Parathyroid adenoma (tissue), 2 donors: ENCODE results near the gene MRRF.

ENCODE experiments used
- H2AFZ ChIP-seq: fragments of 300-600 bp; sonication (generic); one replicate; pipeline ENCODE4 v1.7.0; 2017; ENCODE audit warnings: antibody characterized with exemption, mild to moderate bottlenecking
- H3K27ac ChIP-seq: fragments of 300-600 bp; sonication (generic); one replicate; pipeline ENCODE4 v1.7.0; 2017
- H3K27me3 ChIP-seq: fragments of 300-600 bp; sonication (generic); one replicate; pipeline ENCODE4 v1.7.0; 2017; ENCODE audit warnings: low read length; ENCODE audit not compliant: control insufficient read depth, insufficient read depth
- H3K36me3 ChIP-seq: fragments of 300-600 bp; sonication (generic); one replicate; pipeline ENCODE4 v1.7.0; 2017; ENCODE audit warnings: low read length; ENCODE audit not compliant: control insufficient read depth, insufficient read depth
- H3K4me1 ChIP-seq: fragments of 300-600 bp; sonication (generic); one replicate; pipeline ENCODE4 v1.7.0; 2017; ENCODE audit warnings: control low read depth
- H3K4me2 ChIP-seq: fragments of 300-600 bp; sonication (generic); one replicate; pipeline ENCODE4 v1.7.0; 2017; ENCODE audit warnings: low read length
- H3K4me3 ChIP-seq: fragments of 300-600 bp; sonication (generic); one replicate; pipeline ENCODE4 v1.7.0; 2017; ENCODE audit warnings: low read depth, low read length
- H3K79me2 ChIP-seq: fragments of 300-600 bp; sonication (generic); one replicate; pipeline ENCODE4 v1.7.0; 2017; ENCODE audit warnings: control low read depth
- H3K9ac ChIP-seq: fragments of 300-600 bp; sonication (generic); one replicate; pipeline ENCODE4 v1.7.0; 2017; ENCODE audit warnings: mild to moderate bottlenecking
- H3K9me3 ChIP-seq: fragments of 300-600 bp; sonication (generic); one replicate; pipeline ENCODE4 v1.7.0; 2017; ENCODE audit warnings: low read length; ENCODE audit not compliant: control insufficient read depth
- TF ChIP-seq, protein P1 (sequence below): fragments of 300-600 bp; sonication (generic); IDR thresholded peaks from one replicate; pipeline ENCODE4 v1.7.0; 2017; ENCODE audit warnings: antibody characterized with exemption, mild to moderate bottlenecking
- donor health status: primary hyperparathyroidism.

Gene MRRF

DNA sequence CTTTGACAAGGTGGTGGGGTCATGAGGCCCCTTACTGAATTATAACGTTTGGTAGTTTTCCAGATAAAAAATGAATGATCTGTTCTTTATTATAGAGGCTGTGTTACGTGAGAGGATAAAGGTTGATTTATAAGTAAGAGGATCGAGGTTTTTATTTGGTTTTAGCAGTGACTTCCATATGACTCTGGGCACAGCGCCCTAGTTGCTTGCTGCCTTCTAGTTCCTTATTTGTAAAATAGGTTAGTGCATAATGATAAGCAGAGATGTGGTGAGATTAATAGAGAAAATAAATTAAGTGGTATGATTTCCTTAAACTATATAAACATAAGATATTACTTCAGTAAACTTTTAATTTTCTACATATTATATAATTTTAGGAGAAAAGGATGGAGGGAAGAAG lies 29.8 kb downstream of the MRRF start:
- no peak overlapping the region for H3K4me2 ChIP-seq
- TF ChIP-seq, protein P1, sequence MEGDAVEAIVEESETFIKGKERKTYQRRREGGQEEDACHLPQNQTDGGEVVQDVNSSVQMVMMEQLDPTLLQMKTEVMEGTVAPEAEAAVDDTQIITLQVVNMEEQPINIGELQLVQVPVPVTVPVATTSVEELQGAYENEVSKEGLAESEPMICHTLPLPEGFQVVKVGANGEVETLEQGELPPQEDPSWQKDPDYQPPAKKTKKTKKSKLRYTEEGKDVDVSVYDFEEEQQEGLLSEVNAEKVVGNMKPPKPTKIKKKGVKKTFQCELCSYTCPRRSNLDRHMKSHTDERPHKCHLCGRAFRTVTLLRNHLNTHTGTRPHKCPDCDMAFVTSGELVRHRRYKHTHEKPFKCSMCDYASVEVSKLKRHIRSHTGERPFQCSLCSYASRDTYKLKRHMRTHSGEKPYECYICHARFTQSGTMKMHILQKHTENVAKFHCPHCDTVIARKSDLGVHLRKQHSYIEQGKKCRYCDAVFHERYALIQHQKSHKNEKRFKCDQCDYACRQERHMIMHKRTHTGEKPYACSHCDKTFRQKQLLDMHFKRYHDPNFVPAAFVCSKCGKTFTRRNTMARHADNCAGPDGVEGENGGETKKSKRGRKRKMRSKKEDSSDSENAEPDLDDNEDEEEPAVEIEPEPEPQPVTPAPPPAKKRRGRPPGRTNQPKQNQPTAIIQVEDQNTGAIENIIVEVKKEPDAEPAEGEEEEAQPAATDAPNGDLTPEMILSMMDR = no peak
- H2AFZ ChIP-seq = no peak overlapping the region
- H3K79me2 ChIP-seq = peaks cover 2% of the 10 kb centered on the region
- H3K27me3 ChIP-seq = no peaks in the 10 kb centered on the region
- H3K9me3 ChIP-seq = no peaks in the 10 kb centered on the region
- no peaks in the 10 kb centered on the region for H3K4me1 ChIP-seq
- no peak overlapping the region for H3K9ac ChIP-seq
- no peak overlapping the region for H3K27ac ChIP-seq
- H3K36me3 ChIP-seq = no peaks in the 10 kb centered on the region
- H3K4me3 ChIP-seq = no peak overlapping the region

DNA sequence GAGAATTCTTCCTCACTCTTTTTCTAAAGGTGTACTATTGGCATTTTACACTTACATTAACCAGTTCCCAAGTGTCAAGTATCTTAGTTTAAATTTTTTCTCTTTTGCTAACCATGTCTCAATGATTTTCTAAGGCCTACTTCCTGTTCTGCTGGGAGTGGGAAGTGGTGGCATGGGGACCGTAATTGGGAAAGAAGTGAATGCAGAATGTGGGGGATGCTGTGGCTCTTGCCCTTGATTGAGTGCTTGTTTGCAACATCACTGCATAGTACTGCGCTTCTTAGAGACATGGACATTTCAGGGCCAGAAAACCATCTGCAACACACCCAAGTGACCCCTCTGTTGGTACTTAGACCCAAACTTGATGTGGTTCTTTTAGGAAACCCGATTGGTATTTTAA lies 32.8 kb downstream of the MRRF start:
- no peaks in the 10 kb centered on the region for H3K9me3 ChIP-seq
- H3K9ac ChIP-seq = no peak overlapping the region
- H3K27me3 ChIP-seq = no peaks in the 10 kb centered on the region
- no peak overlapping the region for H3K4me2 ChIP-seq
- TF ChIP-seq, protein P1 = no peak
- H3K36me3 ChIP-seq = no peaks in the 10 kb centered on the region
- H3K4me3 ChIP-seq = no peak overlapping the region
- no peaks in the 10 kb centered on the region for H3K4me1 ChIP-seq
- no peak overlapping the region for H3K27ac ChIP-seq
- H3K79me2 ChIP-seq = peaks cover 2% of the 10 kb centered on the region
- H2AFZ ChIP-seq = no peak overlapping the region

DNA sequence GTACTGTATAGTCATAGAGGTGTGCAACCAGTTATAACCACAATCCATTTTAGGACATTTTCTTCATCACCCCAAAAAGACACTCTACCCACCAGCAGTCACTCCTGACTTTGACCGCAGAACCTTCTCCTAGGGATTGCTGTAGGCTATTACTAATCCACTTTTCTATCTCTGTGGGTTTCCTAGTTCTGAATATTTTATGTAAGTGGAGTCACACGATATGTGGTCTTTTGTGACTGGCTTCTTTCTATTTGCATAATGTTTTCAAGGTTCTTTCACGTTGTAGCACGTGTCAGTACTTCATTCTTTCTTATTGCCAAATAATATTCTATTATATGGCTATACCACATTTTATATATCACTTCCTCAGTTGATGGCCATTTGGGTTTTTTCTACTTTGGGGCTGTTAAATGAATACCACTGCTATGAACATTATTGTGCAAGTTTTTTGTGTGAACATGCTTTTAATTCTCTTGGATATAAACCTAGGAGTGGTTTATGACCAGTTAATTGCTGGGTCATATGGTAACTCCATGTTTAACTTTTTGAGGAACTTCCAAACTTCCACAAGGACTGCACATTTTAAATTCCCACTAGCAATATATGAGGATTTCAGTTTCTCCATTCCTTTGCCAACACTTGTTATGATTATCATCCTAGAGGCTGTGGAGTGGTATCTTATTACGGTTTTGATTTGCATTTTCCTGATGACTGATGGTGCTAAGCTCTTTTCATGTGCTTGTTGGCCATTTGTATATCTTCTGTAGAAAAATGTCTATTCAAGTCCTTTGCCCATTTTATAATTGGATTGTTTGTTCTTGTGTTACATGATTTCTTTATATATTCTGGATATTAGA lies 37.8 kb downstream of the MRRF start:
- TF ChIP-seq, protein P1 = no peak
- no peaks in the 10 kb centered on the region for H3K79me2 ChIP-seq
- no peak overlapping the region for H3K4me3 ChIP-seq
- no peak overlapping the region for H3K27ac ChIP-seq
- H3K9me3 ChIP-seq = no peaks in the 10 kb centered on the region
- H3K4me1 ChIP-seq = no peaks in the 10 kb centered on the region
- no peaks in the 10 kb centered on the region for H3K36me3 ChIP-seq
- H3K27me3 ChIP-seq = no peaks in the 10 kb centered on the region
- no peak overlapping the region for H3K9ac ChIP-seq
- no peak overlapping the region for H2AFZ ChIP-seq
- no peak overlapping the region for H3K4me2 ChIP-seq

DNA sequence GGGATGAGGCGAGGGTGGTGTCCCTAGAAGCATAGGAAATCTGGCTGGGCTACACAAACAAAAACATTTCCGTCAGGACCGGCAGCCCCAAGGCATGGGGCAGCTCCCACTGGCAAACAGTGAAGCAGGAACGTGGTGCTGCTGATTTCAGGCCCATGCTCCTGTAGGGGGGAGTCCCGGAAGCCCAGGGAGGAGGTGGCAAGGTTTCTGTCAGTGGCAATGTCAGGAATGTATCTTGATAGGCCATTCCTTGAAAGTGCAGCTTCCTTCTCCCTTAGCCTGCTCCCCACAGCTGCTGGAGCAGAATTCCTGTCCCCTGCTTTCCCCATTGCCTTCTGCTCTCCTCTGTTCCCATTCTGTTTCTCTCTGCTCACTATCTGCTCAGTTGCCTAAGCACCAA lies 42.4 kb downstream of the MRRF start:
- Histone ChIP-seq H2AFZ (no peak overlapping the region), H3K4me3 (no peak overlapping the region), H3K79me2 (no peaks in the 10 kb centered on the region), H3K36me3 (no peaks in the 10 kb centered on the region), H3K9ac (no peak overlapping the region), H3K27ac (peak overlapping the region; percentile 39), H3K9me3 (no peaks in the 10 kb centered on the region), H3K4me2 (no peak overlapping the region), H3K27me3 (no peaks in the 10 kb centered on the region), H3K4me1 (no peaks in the 10 kb centered on the region)
- TF ChIP-seq, protein P1 = no peak

DNA sequence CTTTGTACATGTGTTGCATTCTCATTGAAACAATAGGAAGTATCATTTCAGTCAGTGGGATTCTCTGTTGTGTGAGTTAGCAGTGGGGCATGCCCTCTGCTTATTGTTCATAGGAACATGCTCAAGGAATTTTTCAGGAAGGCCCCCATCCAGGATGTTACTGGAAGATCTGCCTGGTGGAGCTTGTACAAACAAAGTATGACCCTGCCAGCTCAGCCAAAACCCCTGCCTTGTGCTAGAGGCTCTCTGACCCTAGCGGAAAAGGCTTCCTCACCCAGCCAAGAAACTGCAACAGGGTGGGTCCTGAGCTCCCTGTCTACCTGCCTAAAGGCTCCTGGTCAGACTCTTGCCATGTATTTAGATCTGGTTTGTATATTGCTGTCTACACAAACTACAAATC lies 43.2 kb downstream of the MRRF start:
- TF ChIP-seq, protein P1 = no peak
- peak overlapping the region; percentile 36 for H3K27ac ChIP-seq
- no peaks in the 10 kb centered on the region for H3K36me3 ChIP-seq
- no peak overlapping the region for H3K9ac ChIP-seq
- no peak overlapping the region for H2AFZ ChIP-seq
- no peaks in the 10 kb centered on the region for H3K4me1 ChIP-seq
- no peaks in the 10 kb centered on the region for H3K9me3 ChIP-seq
- H3K27me3 ChIP-seq = no peaks in the 10 kb centered on the region
- no peaks in the 10 kb centered on the region for H3K79me2 ChIP-seq
- no peak overlapping the region for H3K4me3 ChIP-seq
- H3K4me2 ChIP-seq = no peak overlapping the region
